CD4-positive, alpha-beta T cell treated with Interleukin-6 at 100 ng/mL for 8 hours (primary cell): ENCODE measurements around the gene CDADC1.

Source experiments
- DNase-seq: peaks from one replicate; pipeline ENCODE4 v3.0.0-alpha.2; 2020; ENCODE audit warnings: mixed read lengths, low spot score

CDADC1 gene

GRCh38 chr13:49295244-49295643 lies 47.5 kb downstream of the CDADC1 start:
- DNase-seq = no peak

- no peak for DNase-seq
These were observed 48.9 kb downstream of the CDADC1 start for GRCh38 chr13:49296659-49297058.

- no peak for DNase-seq
These were observed 49.6 kb downstream of the CDADC1 start for GRCh38 chr13:49297338-49297737.

GRCh38 chr13:49298416-49298815 lies 50.7 kb downstream of the CDADC1 start:
- DNase-seq = no peak

GRCh38 chr13:49298903-49299605 lies 51.3 kb downstream of the CDADC1 start:
- no peak for DNase-seq

- no peak for DNase-seq
These were observed 52.6 kb downstream of the CDADC1 start for GRCh38 chr13:49300276-49300675.

- DNase-seq = peak; percentile 81
These were observed 53.2 kb downstream of the CDADC1 start for GRCh38 chr13:49300739-49301589.

GRCh38 chr13:49302222-49302621 lies 54.5 kb downstream of the CDADC1 start:
- DNase-seq = no peak

GRCh38 chr13:49302817-49303216 lies 55.1 kb downstream of the CDADC1 start:
- DNase-seq = no peak

GRCh38 chr13:49303533-49304252 lies 56.0 kb downstream of the CDADC1 start:
- DNase-seq = no peak

- no peak for DNase-seq
These were observed 56.6 kb downstream of the CDADC1 start for GRCh38 chr13:49304356-49304755.

GRCh38 chr13:49304763-49305700 lies 57.3 kb downstream of the CDADC1 start:
- no peak for DNase-seq

GRCh38 chr13:49305792-49306425 lies 58.2 kb downstream of the CDADC1 start:
- DNase-seq = no peak

- DNase-seq = no peak
These were observed 59.6 kb downstream of the CDADC1 start for GRCh38 chr13:49307365-49307764.

GRCh38 chr13:49308097-49308875 lies 60.6 kb downstream of the CDADC1 start:
- no peak for DNase-seq

GRCh38 chr13:49308921-49309408 lies 61.2 kb downstream of the CDADC1 start:
- DNase-seq = no peak

GRCh38 chr13:49310251-49310650 lies 62.5 kb downstream of the CDADC1 start:
- DNase-seq = no peak

- no peak for DNase-seq
These were observed 64.1 kb downstream of the CDADC1 start for GRCh38 chr13:49311816-49312215.

- no peak for DNase-seq
These were observed 66.7 kb downstream of the CDADC1 start for GRCh38 chr13:49314344-49314882.

GRCh38 chr13:49315036-49315565 lies 67.4 kb downstream of the CDADC1 start:
- DNase-seq = no peak
